ENCODE results near the gene HOGA1. TPM values are rescaled to one million over a fixed set of nuclear protein-coding genes. Genes with fewer than 3 reads are reported as not detected.

The HOGA1 gene
- total and polyA plus RNA-seq, 2 donors (not counting 3 experiments of a cell fraction or from before 2014, with no cell fraction given), result 0.44 to 0.91 TPM

DNA sequence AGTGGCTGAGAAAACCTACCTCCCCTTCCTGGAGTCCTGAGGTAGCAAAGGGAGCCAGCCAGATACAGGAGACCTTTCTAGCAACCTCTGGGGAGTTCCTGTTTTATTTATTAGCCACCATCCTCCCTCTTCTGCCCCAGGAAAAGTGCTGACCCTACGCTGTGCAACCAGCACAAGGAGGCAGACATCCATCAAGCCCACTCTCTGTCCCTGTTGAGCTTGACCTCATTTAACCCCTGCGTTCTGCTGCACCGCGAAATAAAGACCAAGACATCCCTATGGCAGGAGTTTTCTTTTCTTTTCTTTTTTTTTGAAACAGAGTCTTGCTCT lies 37.0 kb upstream of the HOGA1 start:
- no peak for DNase-seq (ENCODE audit: low read depth, low spot score)
- Histone ChIP-seq H3K4me1 (ENCODE audit: control insufficient read depth, extremely low read depth, insufficient read depth, low read length) (peaks cover 31% of the 10 kb centered on the region), H3K9me3 (replicated peaks; ENCODE audit: control insufficient read depth, insufficient read depth, low read length) (no peaks in the 10 kb centered on the region), H3K79me2 (ENCODE audit: control insufficient read depth, insufficient read depth, low read length) (no peaks in the 10 kb centered on the region), H2AFZ (ENCODE audit: low read depth, low read length) (no peak overlapping the region), H3K4me2 (ENCODE audit: insufficient read depth, low read length) (no peak overlapping the region), H4K20me1 (replicated peaks; ENCODE audit: control insufficient read depth, extremely low read depth, insufficient read depth, low read length) (no peaks in the 10 kb centered on the region), H3K9ac (replicated peaks; ENCODE audit: extremely low read depth, insufficient read depth, low read length) (no peak overlapping the region), H3K9me1 (replicated peaks; ENCODE audit: control insufficient read depth, extremely low read depth, insufficient read depth, low read length) (no peaks in the 10 kb centered on the region), H3K27ac (ENCODE audit: insufficient read depth, low read depth, low read length) (no peak overlapping the region), H3K36me3 (ENCODE audit: control insufficient read depth in 2 of 2, extremely low read depth in 1 of 2, insufficient read depth in 2 of 2, low read length in 2 of 2) (peaks cover 0 to 2% of the 10 kb centered on the region in 2 experiments), H3K4me3 (replicated peaks in 1 of 3; ENCODE audit: insufficient read depth in 1 of 3, low read depth in 1 of 3, low read length in 3 of 3) (no peak overlapping the region), H3K27me3 (ENCODE audit: control insufficient read depth in 2 of 2, insufficient read depth in 2 of 2, low read length in 2 of 2) (no peaks in the 10 kb centered on the region)
- TF ChIP-seq EZH2 (IDR thresholded peaks at IDR 0.05; ENCODE audit: borderline replicate concordance, low read depth, low read length, severe bottlenecking) (no peak), POLR2AphosphoS5 (IDR thresholded peaks at IDR 0.05; ENCODE audit: insufficient read depth, low read depth, low read length) (no peak), MAX (IDR thresholded peaks at IDR 0.05; ENCODE audit: insufficient read depth, insufficient read length) (no peak), GATA2 (IDR thresholded peaks at IDR 0.05; ENCODE audit: insufficient read depth, insufficient read length, low read depth, low read length) (no peak), CTCF (IDR thresholded peaks at IDR 0.05; ENCODE audit: extremely low read depth in 1 of 2, insufficient read depth in 1 of 2, low read depth in 1 of 2, low read length in 2 of 2) (no peak), MYC (IDR thresholded peaks at IDR 0.05; ENCODE audit: low read depth, low read length) (no peak), JUN (IDR thresholded peaks at IDR 0.05; ENCODE audit: borderline replicate concordance, insufficient read depth, insufficient read length, low read depth) (no peak), FOS (IDR thresholded peaks at IDR 0.05; ENCODE audit: borderline replicate concordance, insufficient read depth, low read length) (no peak), POLR2A (IDR thresholded peaks at IDR 0.05; ENCODE audit: low read depth, low read length) (no peak)
- dilution Hi-C loops (cut with MboI; ENCODE audit: extremely low pct_ligation_motif_present, low sequenced_read_pairs) (no loop called here), intact Hi-C loops (cut with micrococcal nuclease) (no loop called here)
- ChIA-PET CTCF (interaction anchor here (2.3 kb wide), 1 partner anchor 12 kb away, joined by 18 read pairs; no protein-coding TSS in a partner anchor), POLR2A (no interaction called here)
- no peak for FAIRE-seq
- BruUV-seq (replicated peaks), result no TSS peak
